Fibroblast of villous mesenchyme (primary cell): ENCODE data around the gene FAM98A. TPM values are rescaled to one million over a fixed set of nuclear protein-coding genes. Genes with fewer than 3 reads are reported as not detected.

ENCODE experiments used
- DNase-seq: peaks from one replicate; pipeline ENCODE4 v3.0.0-alpha.2; 2010; ENCODE audit warnings: low read depth
- H3K4me3 ChIP-seq: 2 replicates; pipeline ENCODE4 v1.5.1; 2011; ENCODE audit warnings: low read depth, mild to moderate bottlenecking, low read length
- total RNA-seq: library from RNA; depleted of rRNA; stranded (reverse); fragments of >200 nt; gene quantifications from 2 replicates; pipeline ENCODE4 v1.2.3, GENCODE V29; 2012
- TF ChIP-seq, protein P1 (sequence below): IDR thresholded peaks from 2 replicates; pipeline ENCODE4 v1.5.1; 2012; ENCODE audit warnings: low read depth, mild to moderate bottlenecking, low read length; ENCODE audit not compliant: insufficient read depth

Gene FAM98A
- total RNA-seq, 1 donor = 152 TPM

DNA sequence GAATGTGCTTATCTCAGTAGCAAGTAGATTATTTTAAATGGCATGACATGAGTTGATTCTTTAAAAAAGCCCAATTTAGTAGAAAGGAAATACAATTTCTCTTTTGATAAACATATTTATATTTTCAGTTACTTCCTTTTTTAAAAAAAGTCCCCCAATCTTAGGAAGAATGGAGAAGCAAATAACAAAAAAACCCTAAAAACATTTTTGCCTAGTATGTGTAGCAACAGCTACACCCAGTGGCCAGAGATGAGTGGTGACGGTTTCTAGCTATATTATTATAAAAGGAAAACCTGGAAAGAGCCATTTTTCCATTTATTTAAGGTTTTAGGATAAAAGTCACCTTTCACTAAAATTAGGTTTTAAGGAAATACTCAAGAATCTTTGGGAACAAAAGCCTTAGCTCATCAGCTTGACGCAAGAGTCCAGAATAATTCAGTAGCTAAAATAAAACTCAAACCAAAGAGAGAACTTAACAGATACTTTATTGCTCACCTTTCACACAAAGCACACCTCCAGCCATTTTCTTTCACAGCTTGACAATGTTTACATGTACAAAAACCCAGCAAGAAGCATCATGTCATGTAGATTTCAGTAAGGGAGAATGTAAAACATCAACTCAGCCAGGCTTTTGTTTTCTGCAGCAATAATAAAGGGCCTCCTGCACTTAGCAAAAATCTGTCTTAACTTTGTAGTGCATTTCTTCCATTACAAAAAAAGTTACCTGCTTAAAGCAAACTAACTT is 15.7 kb downstream of the FAM98A start:
- TF ChIP-seq, protein P1, sequence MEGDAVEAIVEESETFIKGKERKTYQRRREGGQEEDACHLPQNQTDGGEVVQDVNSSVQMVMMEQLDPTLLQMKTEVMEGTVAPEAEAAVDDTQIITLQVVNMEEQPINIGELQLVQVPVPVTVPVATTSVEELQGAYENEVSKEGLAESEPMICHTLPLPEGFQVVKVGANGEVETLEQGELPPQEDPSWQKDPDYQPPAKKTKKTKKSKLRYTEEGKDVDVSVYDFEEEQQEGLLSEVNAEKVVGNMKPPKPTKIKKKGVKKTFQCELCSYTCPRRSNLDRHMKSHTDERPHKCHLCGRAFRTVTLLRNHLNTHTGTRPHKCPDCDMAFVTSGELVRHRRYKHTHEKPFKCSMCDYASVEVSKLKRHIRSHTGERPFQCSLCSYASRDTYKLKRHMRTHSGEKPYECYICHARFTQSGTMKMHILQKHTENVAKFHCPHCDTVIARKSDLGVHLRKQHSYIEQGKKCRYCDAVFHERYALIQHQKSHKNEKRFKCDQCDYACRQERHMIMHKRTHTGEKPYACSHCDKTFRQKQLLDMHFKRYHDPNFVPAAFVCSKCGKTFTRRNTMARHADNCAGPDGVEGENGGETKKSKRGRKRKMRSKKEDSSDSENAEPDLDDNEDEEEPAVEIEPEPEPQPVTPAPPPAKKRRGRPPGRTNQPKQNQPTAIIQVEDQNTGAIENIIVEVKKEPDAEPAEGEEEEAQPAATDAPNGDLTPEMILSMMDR = peak; percentile 87
- peak; percentile 54 for DNase-seq

DNA sequence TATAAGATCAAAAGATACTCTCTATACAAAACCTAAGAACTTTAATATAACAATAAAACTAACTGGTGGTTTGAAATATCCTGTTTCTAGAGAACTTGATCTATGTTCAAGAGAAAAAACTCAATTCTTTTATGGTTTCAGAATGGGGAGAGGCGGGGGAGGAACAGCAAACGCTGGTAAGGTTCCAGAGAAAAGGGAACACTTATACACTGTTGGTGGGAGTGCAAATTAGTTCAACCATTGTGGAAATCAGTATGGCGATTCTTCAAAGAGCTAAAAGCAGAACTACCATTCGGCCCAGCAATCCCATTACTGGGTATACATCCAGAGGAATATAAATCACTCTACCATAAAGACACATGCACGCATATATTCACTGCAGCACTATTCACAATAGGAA is 17.2 kb downstream of the FAM98A start:
- TF ChIP-seq, protein P1 = no peak
- no peak overlapping the region for H3K4me3 ChIP-seq
- DNase-seq = no peak

More for the DNA sequence above, 15.7 kb downstream of the FAM98A start:
- no peak overlapping the region for H3K4me3 ChIP-seq

DNA sequence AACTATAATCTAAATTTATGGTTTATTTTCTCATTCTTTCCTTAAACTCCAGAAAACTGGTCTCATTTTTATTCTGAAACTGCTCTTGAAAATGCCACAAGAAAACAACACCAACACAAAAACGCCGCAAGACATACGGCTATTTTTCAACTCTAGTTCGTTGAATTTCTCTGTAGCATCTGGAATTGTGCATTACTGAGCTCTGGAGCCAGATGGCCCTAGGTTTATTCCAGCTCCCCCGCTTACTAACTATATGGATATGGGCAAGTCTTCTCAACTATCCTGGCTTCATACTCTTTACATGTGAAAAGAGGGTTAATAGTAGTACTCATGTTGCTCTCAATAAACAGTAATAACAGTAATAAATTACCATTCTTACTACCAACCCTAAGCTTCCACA is 19.9 kb downstream of the FAM98A start:
- DNase-seq = no peak
- TF ChIP-seq, protein P1 = no peak

DNA sequence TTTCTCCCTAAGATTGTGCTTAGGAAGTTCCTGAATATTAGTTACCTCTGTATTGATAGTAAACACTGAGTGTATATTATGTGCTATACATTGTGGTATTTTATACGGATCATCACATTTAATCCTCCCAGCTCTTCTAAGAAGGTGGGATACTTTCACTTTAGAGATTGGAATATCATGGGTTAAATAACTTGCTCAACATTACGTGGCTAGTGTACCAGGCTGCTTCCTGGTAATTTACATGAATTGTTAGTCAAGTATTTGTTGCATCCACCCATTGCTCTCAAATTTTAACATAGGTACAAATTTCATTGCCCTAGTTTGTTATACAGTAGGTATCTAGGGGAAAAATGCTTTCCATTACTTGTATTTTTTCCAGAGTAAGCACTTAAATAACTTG is 21.4 kb downstream of the FAM98A start:
- TF ChIP-seq, protein P1 = no peak
- peak; percentile 26 for DNase-seq
- H3K4me3 ChIP-seq = no peak overlapping the region

More for the DNA sequence above, 19.9 kb downstream of the FAM98A start:
- H3K4me3 ChIP-seq = no peak overlapping the region

DNA sequence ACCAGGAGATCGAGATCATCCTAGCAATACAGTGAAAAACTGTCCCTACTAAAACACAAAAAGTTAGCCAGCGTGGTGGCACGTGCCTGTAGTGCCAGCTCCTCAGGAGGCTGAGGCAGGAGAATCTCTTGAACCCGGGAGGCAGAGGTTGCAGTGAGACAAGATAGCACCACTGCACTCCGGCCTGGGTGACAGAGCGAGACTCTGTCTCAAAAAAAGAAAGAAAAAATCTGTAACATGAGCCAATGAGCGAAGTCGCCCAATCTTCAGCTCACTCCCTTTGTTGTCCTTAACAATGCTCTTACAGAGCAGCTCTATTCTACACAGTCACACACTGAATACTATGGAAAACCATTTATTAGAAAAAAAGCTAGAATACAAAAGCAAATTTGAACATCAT is 22.0 kb downstream of the FAM98A start:
- H3K4me3 ChIP-seq = no peak overlapping the region
- TF ChIP-seq, protein P1 = no peak
- no peak for DNase-seq

DNA sequence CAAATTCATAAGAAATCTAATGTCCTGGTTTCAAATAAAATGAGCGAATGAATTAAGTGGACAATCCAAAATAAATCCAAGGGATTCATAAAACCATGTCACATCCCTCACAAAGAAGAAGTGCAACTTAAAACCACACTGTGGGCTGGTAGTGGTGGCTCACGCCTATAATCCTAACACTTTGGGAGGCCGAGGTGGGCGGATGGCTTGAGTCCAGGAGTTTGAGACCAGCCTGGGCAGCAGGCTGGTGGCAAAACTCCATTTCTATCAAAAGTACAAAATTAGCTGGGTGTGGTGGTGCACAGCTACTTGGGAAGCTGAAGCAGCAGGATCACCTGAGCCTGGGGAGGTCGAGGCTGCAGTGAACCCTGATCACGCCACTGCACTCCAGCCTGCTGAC is 25.4 kb downstream of the FAM98A start:
- no peak overlapping the region for H3K4me3 ChIP-seq
- DNase-seq = no peak
- TF ChIP-seq, protein P1 = no peak

DNA sequence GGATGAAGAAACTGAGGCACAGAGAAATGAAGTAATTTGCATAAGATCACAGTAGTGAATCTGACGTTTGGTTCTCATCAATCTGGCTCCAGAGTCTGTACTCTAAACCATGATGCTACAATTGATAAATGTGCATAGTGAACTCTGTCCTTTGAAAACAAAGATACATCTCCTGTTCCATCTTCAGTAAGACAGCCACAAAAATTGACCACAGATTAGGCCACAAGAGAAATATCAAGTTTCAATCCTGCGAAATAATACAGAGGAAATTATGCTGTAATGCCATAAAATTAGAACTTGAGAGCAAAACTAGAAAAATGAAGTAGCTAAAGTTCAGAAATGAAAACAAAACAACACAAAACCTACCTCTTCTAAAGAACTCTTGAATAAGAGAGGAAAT is 28.4 kb downstream of the FAM98A start:
- no peak for DNase-seq
- TF ChIP-seq, protein P1 = no peak
- no peak overlapping the region for H3K4me3 ChIP-seq
